SH-SY5Y (cell line): ENCODE results near the gene WDFY1.

Experiments used
- GATA2 ChIP-seq: IDR thresholded peaks from 2 replicates; pipeline ENCODE4 v1.6.1; 2011; ENCODE audit warnings: mild to moderate bottlenecking, low read depth, low read length
- GATA3 ChIP-seq: IDR thresholded peaks from 2 replicates; pipeline ENCODE4 v1.6.1; 2011; ENCODE audit warnings: low read depth, mild to moderate bottlenecking, low read length, moderate library complexity

The WDFY1 gene

GRCh38 chr2:223945755-223946154, 620 bp upstream of the WDFY1 start:
- TF ChIP-seq GATA2, result no peak
- TF ChIP-seq GATA3, result no peak

GRCh38 chr2:223944166-223944702, 901 bp downstream of the WDFY1 start:
- TF ChIP-seq GATA2 (no peak), GATA3 (no peak)

GRCh38 chr2:223943561-223944008, 1.6 kb downstream of the WDFY1 start:
- TF ChIP-seq GATA2 (no peak), GATA3 (no peak)

- TF ChIP-seq GATA2, result no peak
- TF ChIP-seq GATA3, result no peak
These were observed 2.0 kb downstream of the WDFY1 start for GRCh38 chr2:223943135-223943534.

GRCh38 chr2:223941579-223942277, 3.4 kb downstream of the WDFY1 start:
- no peak for TF ChIP-seq GATA2
- TF ChIP-seq GATA3, result no peak

- TF ChIP-seq GATA2 (no peak), GATA3 (no peak)
These were observed 7.6 kb downstream of the WDFY1 start for GRCh38 chr2:223937535-223937934.

- TF ChIP-seq GATA3 (no peak), GATA2 (no peak)
These were observed 8.2 kb downstream of the WDFY1 start for GRCh38 chr2:223936862-223937326.

- TF ChIP-seq GATA3 (no peak), GATA2 (no peak)
These were observed 9.5 kb downstream of the WDFY1 start for GRCh38 chr2:223935459-223936125.

- TF ChIP-seq GATA2, result no peak
- no peak for TF ChIP-seq GATA3
These were observed 10.3 kb downstream of the WDFY1 start for GRCh38 chr2:223934870-223935269.

GRCh38 chr2:223932816-223933800, 12.0 kb downstream of the WDFY1 start:
- TF ChIP-seq GATA2 (no peak), GATA3 (no peak)

GRCh38 chr2:223930103-223930976, 14.8 kb downstream of the WDFY1 start:
- no peak for TF ChIP-seq GATA3

- TF ChIP-seq GATA3 (no peak), GATA2 (no peak)
These were observed 15.5 kb downstream of the WDFY1 start for GRCh38 chr2:223929571-223930102.

- TF ChIP-seq GATA3 (no peak), GATA2 (no peak)
These were observed 16.8 kb downstream of the WDFY1 start for GRCh38 chr2:223928113-223929006.
